DND-41 (cell line): ENCODE results near the gene AHNAK.

Source experiments
- ATAC-seq: fragments of 200-7000 bp; cut with Tn5 transposase; 3 replicates; pipeline ENCODE4 v1.9.1; 2021; ENCODE audit warnings: low read depth; ENCODE audit not compliant: insufficient read depth
- DNase-seq: peaks from one replicate; pipeline ENCODE4 v3.0.0-alpha.2; 2020
- H2AFZ ChIP-seq: 2 replicates; pipeline ENCODE4 v1.6.0; 2012; ENCODE audit warnings: low read depth, low read length
- H3K27ac ChIP-seq: 2 replicates; pipeline ENCODE4 v1.5.1; 2012; ENCODE audit warnings: low read length, inconsistent platforms
- H3K27me3 ChIP-seq: fragments of 200-600 bp; sonication (generic); 2 replicates; pipeline ENCODE4 v1.6.0; 2012; ENCODE audit warnings: low read length, mild to moderate bottlenecking, inconsistent platforms; ENCODE audit not compliant: insufficient read depth, poor library complexity
- H3K36me3 ChIP-seq: 2 replicates; pipeline ENCODE4 v1.5.1; 2012; ENCODE audit warnings: low read length, inconsistent platforms; ENCODE audit not compliant: insufficient read depth
- H3K4me1 ChIP-seq: 2 replicates; pipeline ENCODE4 v1.5.1; 2012; ENCODE audit warnings: mild to moderate bottlenecking, low read length; ENCODE audit not compliant: insufficient read depth
- H3K4me2 ChIP-seq: 2 replicates; pipeline ENCODE4 v1.6.0; 2012; ENCODE audit warnings: mild to moderate bottlenecking, moderate library complexity, low read length, inconsistent platforms; ENCODE audit not compliant: insufficient read depth
- H3K4me3 ChIP-seq, 2 experiments: fragments of 200-600 bp in 1 of 2; shearing (Covaris generic) in 1 of 2; 2 replicates each; pipeline ENCODE4 v1.5.1; 2012 to 2016; ENCODE audit warnings: inconsistent platforms in 2 of 2, low read length in 2 of 2, mild to moderate bottlenecking in 2 of 2, low read depth in 1 of 2, moderate library complexity in 1 of 2
- H3K79me2 ChIP-seq: 2 replicates; pipeline ENCODE4 v1.6.0; 2012; ENCODE audit warnings: low read length, inconsistent platforms; ENCODE audit not compliant: insufficient read depth
- H3K9ac ChIP-seq: 2 replicates; pipeline ENCODE4 v1.6.0; 2012; ENCODE audit warnings: low read depth, mild to moderate bottlenecking, inconsistent platforms, low read length, moderate library complexity
- H3K9me3 ChIP-seq: 2 replicates; pipeline ENCODE4 v1.5.1; 2012; ENCODE audit warnings: low read length, moderate library complexity, mild to moderate bottlenecking, inconsistent platforms; ENCODE audit not compliant: insufficient read depth, severe bottlenecking
- H4K20me1 ChIP-seq: 2 replicates; pipeline ENCODE4 v1.6.0; 2012; ENCODE audit warnings: low read length; ENCODE audit not compliant: insufficient read depth
- CTCF ChIP-seq: IDR thresholded peaks from 2 replicates; pipeline ENCODE4 v1.5.1; 2012; ENCODE audit warnings: borderline replicate concordance, low read length, moderate library complexity, mild to moderate bottlenecking; ENCODE audit not compliant: poor library complexity, severe bottlenecking; ENCODE audit errors: extremely low read depth
- EZH2 ChIP-seq: IDR thresholded peaks from 3 replicates; pipeline ENCODE4 v1.6.1; 2012; ENCODE audit warnings: borderline replicate concordance, low read depth, mild to moderate bottlenecking, moderate library complexity, low read length, inconsistent platforms; ENCODE audit not compliant: severe bottlenecking

AHNAK gene

DNA sequence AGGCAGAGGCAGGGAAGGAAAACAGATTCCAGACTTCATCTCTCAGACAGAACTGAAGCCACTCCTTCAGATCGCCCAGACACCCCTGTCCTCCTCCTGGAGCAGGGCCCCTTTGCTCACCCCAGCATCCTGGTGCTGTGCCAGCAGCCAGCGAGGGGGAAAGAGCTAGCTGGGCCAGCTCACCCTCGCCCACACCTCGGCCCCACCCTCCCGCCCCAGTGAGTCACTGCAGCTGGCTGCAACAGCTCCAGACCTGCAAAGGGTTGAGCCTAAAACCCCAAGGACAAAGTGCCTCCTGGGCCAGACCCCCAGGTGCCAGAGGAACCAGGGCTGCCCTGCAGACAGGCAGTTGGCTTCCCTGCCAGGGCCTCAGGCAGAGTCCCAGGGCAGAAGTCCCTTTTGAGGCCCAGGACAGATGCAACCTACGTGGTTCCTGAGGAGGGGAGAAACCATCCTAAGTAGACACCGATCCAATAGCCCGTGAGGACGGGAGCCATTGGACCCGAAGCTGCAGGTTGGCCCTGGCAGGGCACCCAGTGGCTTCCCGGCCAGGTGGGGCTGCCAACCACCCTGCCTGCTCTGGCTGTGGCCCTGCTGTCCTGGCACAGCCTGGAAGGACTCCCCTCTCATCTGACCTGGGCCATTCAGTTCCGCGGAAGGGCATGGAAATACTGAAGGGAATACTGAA, 7.2 kb downstream of the AHNAK start:
- DNase-seq (no peak), ATAC-seq (no peak)
- Histone ChIP-seq H3K4me2 (no peak overlapping the region), H3K4me1 (peaks cover 7% of the 10 kb centered on the region), H3K9ac (no peak overlapping the region), H3K36me3 (no peaks in the 10 kb centered on the region), H3K9me3 (no peaks in the 10 kb centered on the region), H3K4me3 (no peak overlapping the region), H3K27ac (no peak overlapping the region), H3K27me3 (peaks cover 17% of the 10 kb centered on the region), H2AFZ (no peak overlapping the region), H4K20me1 (peaks cover 4% of the 10 kb centered on the region; the same call in 1 of the 2 replicates), H3K79me2 (no peaks in the 10 kb centered on the region)
- TF ChIP-seq CTCF (no peak), EZH2 (no peak)

- DNase-seq = no peak
- Histone ChIP-seq H3K4me1 (peaks cover 7% of the 10 kb centered on the region), H3K9ac (no peak overlapping the region)
Measured at GRCh38 chr11:62538470-62539237, 8.0 kb downstream of the AHNAK start.

DNA sequence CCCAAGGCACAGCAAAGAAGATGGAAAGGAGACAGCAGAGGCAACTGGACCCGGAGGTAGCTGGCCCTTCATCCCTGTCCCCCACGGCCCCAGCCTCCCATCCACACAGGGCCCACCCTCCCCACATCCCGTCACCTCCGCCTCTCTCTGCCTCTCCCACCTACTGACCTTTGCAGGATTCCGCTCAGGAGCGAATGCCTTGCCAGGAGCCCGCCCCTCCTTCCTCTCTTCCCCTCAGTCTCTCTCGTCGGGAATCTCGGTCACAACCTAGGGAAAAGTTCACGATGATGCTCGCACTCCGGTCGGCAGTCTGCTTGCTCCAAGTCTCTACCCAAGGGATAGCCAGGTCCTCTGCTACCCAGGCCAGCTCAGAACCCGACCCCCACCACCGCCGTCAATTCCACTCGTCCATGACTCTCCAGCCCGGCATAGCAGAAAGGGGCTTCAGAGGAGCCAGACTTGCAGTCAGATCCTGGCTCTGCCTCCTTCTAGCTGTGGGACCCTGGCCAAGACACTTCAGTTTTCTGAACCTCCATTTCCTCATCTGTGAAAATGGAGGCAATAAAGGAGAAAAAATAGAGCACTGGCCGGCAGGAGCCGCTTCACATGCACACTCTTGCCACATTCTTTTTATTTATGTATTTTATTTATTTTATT, 10.2 kb downstream of the AHNAK start:
- no peak for ATAC-seq
- Histone ChIP-seq H3K79me2 (no peaks in the 10 kb centered on the region), H3K4me1 (no peaks in the 10 kb centered on the region)

More at GRCh38 chr11:62538470-62539237, 8.0 kb downstream of the AHNAK start:
- Histone ChIP-seq H3K79me2 (no peaks in the 10 kb centered on the region), H3K4me3 (no peak overlapping the region), H3K4me2 (no peak overlapping the region), H4K20me1 (no peaks in the 10 kb centered on the region), H3K36me3 (no peaks in the 10 kb centered on the region), H2AFZ (no peak overlapping the region), H3K27ac (no peak overlapping the region), H3K27me3 (peaks cover 17% of the 10 kb centered on the region), H3K9me3 (no peaks in the 10 kb centered on the region)
- TF ChIP-seq CTCF (no peak), EZH2 (no peak)
- no peak for ATAC-seq

More for the DNA sequence above, 10.2 kb downstream of the AHNAK start:
- no peak overlapping the region for H3K9ac ChIP-seq
- H3K4me2 ChIP-seq = no peak overlapping the region
- H4K20me1 ChIP-seq = no peaks in the 10 kb centered on the region
- no peaks in the 10 kb centered on the region for H3K9me3 ChIP-seq
- TF ChIP-seq CTCF = no peak
- no peak for TF ChIP-seq EZH2
- no peak for DNase-seq
- H3K27me3 ChIP-seq = peaks cover 5% of the 10 kb centered on the region
- H3K36me3 ChIP-seq = no peaks in the 10 kb centered on the region
- H2AFZ ChIP-seq = no peak overlapping the region
- H3K27ac ChIP-seq = no peak overlapping the region
- no peak overlapping the region for H3K4me3 ChIP-seq
